Neural cell (in vitro differentiated cells): ENCODE data around the gene EDN1. TPM values are rescaled to one million over a fixed set of nuclear protein-coding genes. Genes with fewer than 3 reads are reported as not detected.

ENCODE experiments used
- H2AFZ ChIP-seq: fragments of 200-600, 300-800 bp; sonication (generic), shearing (Covaris generic); 2 replicates; pipeline ENCODE4 v1.6.0; 2014; ENCODE audit warnings: low read depth, mild to moderate bottlenecking, antibody characterized with exemption, low read length, moderate library complexity
- H3F3A ChIP-seq: fragments of 200-600 bp; shearing (Covaris generic); 2 replicates; pipeline ENCODE4 v1.6.1; 2016; ENCODE audit warnings: mild to moderate bottlenecking, moderate library complexity, mixed read lengths, antibody characterized with exemption, low read length; ENCODE audit not compliant: insufficient read depth, poor library complexity, severe bottlenecking
- H3K27ac ChIP-seq: fragments of 200-600, 300-800 bp; sonication (generic), shearing (Covaris generic); 2 replicates; pipeline ENCODE4 v1.5.1; 2014; ENCODE audit warnings: mild to moderate bottlenecking, low read length, moderate library complexity
- H3K27me3 ChIP-seq: fragments of 300-800, 200-600 bp; sonication (generic), shearing (Covaris generic); 2 replicates; pipeline ENCODE4 v1.6.0; 2014; ENCODE audit warnings: mild to moderate bottlenecking, low read depth, low read length, moderate library complexity; ENCODE audit not compliant: insufficient read depth
- H3K36me3 ChIP-seq: fragments of 300-800, 200-600 bp; sonication (generic), shearing (Covaris generic); 2 replicates; pipeline ENCODE4 v1.5.1; 2014; ENCODE audit warnings: mild to moderate bottlenecking, antibody characterized with exemption, low read length, moderate library complexity; ENCODE audit not compliant: insufficient read depth
- H3K4me2 ChIP-seq: fragments of 300-800, 200-600 bp; sonication (generic), shearing (Covaris generic); 2 replicates; pipeline ENCODE4 v1.6.0; 2014; ENCODE audit warnings: mild to moderate bottlenecking, low read length
- H3K4me3 ChIP-seq: fragments of 300-800, 200-600 bp; sonication (generic), shearing (Covaris generic); 2 replicates; pipeline ENCODE4 v1.5.1; 2014; ENCODE audit warnings: mild to moderate bottlenecking, low read length, moderate library complexity
- H3K79me2 ChIP-seq: fragments of 200-600 bp; shearing (Covaris generic); replicated peaks from 2 replicates; pipeline ENCODE4 v1.6.0; 2014; ENCODE audit warnings: mild to moderate bottlenecking, low read length, moderate library complexity; ENCODE audit not compliant: insufficient read depth
- H3K9ac ChIP-seq: fragments of 300-800, 200-600 bp; sonication (generic), shearing (Covaris generic); 2 replicates; pipeline ENCODE4 v1.6.1; 2016; ENCODE audit warnings: mild to moderate bottlenecking, low read length, mixed read lengths
- H3K9me2 ChIP-seq: fragments of 200-600 bp; shearing (Covaris generic); 2 replicates; pipeline ENCODE4 v1.6.1; 2016; ENCODE audit warnings: mild to moderate bottlenecking, low read length, mixed read lengths; ENCODE audit not compliant: insufficient read depth
- H3K9me3 ChIP-seq: fragments of 200-600, 300-800 bp; sonication (generic), shearing (Covaris generic); 2 replicates; pipeline ENCODE4 v1.6.1; 2016; ENCODE audit warnings: mild to moderate bottlenecking, mixed run types, low read length, moderate library complexity, mixed read lengths
- H4K20me1 ChIP-seq: fragments of 200-600 bp; shearing (Covaris generic); 2 replicates; pipeline ENCODE4 v1.6.1; 2016; ENCODE audit warnings: mild to moderate bottlenecking, mixed run types; ENCODE audit not compliant: insufficient read depth
- CTCF ChIP-seq: fragments of 450-650 bp; IDR thresholded peaks from 2 replicates; pipeline ENCODE4 v1.5.1; 2014; ENCODE audit warnings: antibody characterized with exemption, mild to moderate bottlenecking, moderate library complexity; ENCODE audit not compliant: poor library complexity, severe bottlenecking
- EP300 ChIP-seq: fragments of 450-650 bp; conservative IDR thresholded peaks from 2 replicates; pipeline ENCODE4 v1.6.1; 2014; ENCODE audit warnings: antibody characterized with exemption, mild to moderate bottlenecking, moderate library complexity; ENCODE audit not compliant: poor library complexity, severe bottlenecking
- EZH2 ChIP-seq: fragments of 200-600, 300-800 bp; shearing (Covaris generic), sonication (generic); IDR thresholded peaks from 2 replicates; pipeline ENCODE4 v1.6.1; 2014; ENCODE audit warnings: antibody characterized with exemption, low read length, borderline replicate concordance, mild to moderate bottlenecking; ENCODE audit not compliant: insufficient read depth, poor library complexity, severe bottlenecking
- MXI1 ChIP-seq: fragments of 450-650 bp; conservative IDR thresholded peaks from 2 replicates; pipeline ENCODE4 v1.6.1; 2014; ENCODE audit warnings: antibody characterized with exemption, mild to moderate bottlenecking; ENCODE audit not compliant: poor library complexity, severe bottlenecking
- POLR2AphosphoS5 ChIP-seq: IDR thresholded peaks from 2 replicates; pipeline ENCODE4 v1.6.1; 2012
- RAD21 ChIP-seq: fragments of 450-650 bp; conservative IDR thresholded peaks from 2 replicates; pipeline ENCODE4 v1.6.1; 2014; ENCODE audit warnings: antibody characterized with exemption, mild to moderate bottlenecking, moderate library complexity
- REST ChIP-seq: IDR thresholded peaks from 2 replicates; pipeline ENCODE4 v1.6.1; 2012; ENCODE audit warnings: borderline replicate concordance
- SMC3 ChIP-seq: fragments of 450-650 bp; conservative IDR thresholded peaks from 2 replicates; pipeline ENCODE4 v1.6.1; 2014; ENCODE audit warnings: antibody characterized with exemption, mild to moderate bottlenecking, moderate library complexity; ENCODE audit not compliant: poor library complexity
- TAF1 ChIP-seq: IDR thresholded peaks from 2 replicates; pipeline ENCODE4 v1.6.1; 2012; ENCODE audit warnings: low read depth
- polyA plus RNA-seq: library from polyadenylated mRNA; depleted of rRNA; stranded (reverse); fragments of >200 nt; gene quantifications from 2 replicates; pipeline ENCODE4 v1.2.3, GENCODE V29; 2014

Gene EDN1
- polyA plus RNA-seq, 1 donor from 2014 or later = 2.2 TPM

DNA sequence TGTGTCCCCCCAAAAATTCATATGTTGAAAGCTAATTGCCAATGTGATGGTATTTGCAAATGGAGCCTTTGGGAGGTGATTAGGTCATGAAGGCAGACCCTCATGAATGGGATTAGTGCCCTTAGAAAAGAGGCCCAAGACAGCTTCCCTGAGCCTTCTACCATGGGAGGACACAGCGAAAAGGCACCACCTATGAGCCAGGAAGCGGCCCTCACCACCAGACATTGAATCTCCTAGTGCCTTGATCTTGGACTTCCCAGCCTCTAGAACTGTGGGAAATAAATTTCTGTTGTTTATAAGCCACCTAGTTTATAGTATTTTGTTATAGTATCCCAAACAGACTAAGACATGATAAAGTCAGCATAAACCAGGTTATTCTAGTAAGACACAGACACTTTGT lies 18.9 kb downstream of the EDN1 start:
- no peak overlapping the region for H3K9ac ChIP-seq
- no peaks in the 10 kb centered on the region for H3K79me2 ChIP-seq
- no peak for TF ChIP-seq RAD21
- TF ChIP-seq MXI1 = no peak
- TF ChIP-seq EP300 = no peak
- no peak for TF ChIP-seq EZH2
- no peak for TF ChIP-seq REST
- no peak for TF ChIP-seq SMC3
- no peak for TF ChIP-seq TAF1
- no peak for TF ChIP-seq CTCF
- no peak for TF ChIP-seq POLR2AphosphoS5
- H3K36me3 ChIP-seq = no peaks in the 10 kb centered on the region
- H3K4me3 ChIP-seq = no peak overlapping the region
- no peak overlapping the region for H3K4me2 ChIP-seq
- no peaks in the 10 kb centered on the region for H4K20me1 ChIP-seq
- H3K9me2 ChIP-seq = no peaks in the 10 kb centered on the region
- H3K27ac ChIP-seq = no peak overlapping the region
- H3K9me3 ChIP-seq = no peaks in the 10 kb centered on the region
- no peaks in the 10 kb centered on the region for H3F3A ChIP-seq
- H3K27me3 ChIP-seq = no peaks in the 10 kb centered on the region
- H2AFZ ChIP-seq = no peak overlapping the region

DNA sequence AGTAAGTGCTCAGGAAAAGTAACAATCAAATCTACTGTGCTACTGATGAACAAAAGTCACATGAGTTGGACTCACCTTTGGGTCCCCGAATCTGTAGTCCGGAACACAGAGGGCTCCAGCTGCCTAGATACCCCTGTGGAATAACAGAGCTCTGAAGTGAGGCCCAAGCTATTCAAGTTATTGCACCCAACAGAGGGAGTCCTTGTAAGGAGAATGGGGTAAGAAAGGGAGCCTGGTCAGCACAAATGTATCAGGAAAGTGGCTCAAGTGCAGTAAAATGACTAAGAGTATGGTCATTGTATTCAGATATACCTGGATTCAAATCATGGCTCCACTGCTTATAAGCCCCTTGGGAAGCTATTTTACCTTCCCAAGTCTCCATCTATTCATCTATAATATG lies 20.9 kb downstream of the EDN1 start:
- Histone ChIP-seq H3K79me2 (no peaks in the 10 kb centered on the region), H3K4me3 (no peak overlapping the region), H3K9ac (no peak overlapping the region), H3F3A (no peaks in the 10 kb centered on the region), H3K27me3 (no peaks in the 10 kb centered on the region), H4K20me1 (no peaks in the 10 kb centered on the region), H2AFZ (no peak overlapping the region), H3K36me3 (no peaks in the 10 kb centered on the region), H3K9me2 (no peaks in the 10 kb centered on the region), H3K9me3 (no peaks in the 10 kb centered on the region), H3K4me2 (no peak overlapping the region), H3K27ac (no peak overlapping the region)
- no peak for TF ChIP-seq TAF1
- TF ChIP-seq EZH2 = no peak
- no peak for TF ChIP-seq REST
- no peak for TF ChIP-seq CTCF
- no peak for TF ChIP-seq MXI1
- TF ChIP-seq SMC3 = no peak
- no peak for TF ChIP-seq RAD21
- no peak for TF ChIP-seq EP300
- TF ChIP-seq POLR2AphosphoS5 = no peak
